ENCODE data around the gene CDIP1. TPM values are rescaled to one million over a fixed set of nuclear protein-coding genes. Genes with fewer than 3 reads are reported as not detected.

Gene CDIP1
- total and polyA plus RNA-seq, 9 of the 15 experiments (the other 6 are each of a cell fraction or from before 2014, with no cell fraction given): 0.29 TPM; not detected in 8

DNA sequence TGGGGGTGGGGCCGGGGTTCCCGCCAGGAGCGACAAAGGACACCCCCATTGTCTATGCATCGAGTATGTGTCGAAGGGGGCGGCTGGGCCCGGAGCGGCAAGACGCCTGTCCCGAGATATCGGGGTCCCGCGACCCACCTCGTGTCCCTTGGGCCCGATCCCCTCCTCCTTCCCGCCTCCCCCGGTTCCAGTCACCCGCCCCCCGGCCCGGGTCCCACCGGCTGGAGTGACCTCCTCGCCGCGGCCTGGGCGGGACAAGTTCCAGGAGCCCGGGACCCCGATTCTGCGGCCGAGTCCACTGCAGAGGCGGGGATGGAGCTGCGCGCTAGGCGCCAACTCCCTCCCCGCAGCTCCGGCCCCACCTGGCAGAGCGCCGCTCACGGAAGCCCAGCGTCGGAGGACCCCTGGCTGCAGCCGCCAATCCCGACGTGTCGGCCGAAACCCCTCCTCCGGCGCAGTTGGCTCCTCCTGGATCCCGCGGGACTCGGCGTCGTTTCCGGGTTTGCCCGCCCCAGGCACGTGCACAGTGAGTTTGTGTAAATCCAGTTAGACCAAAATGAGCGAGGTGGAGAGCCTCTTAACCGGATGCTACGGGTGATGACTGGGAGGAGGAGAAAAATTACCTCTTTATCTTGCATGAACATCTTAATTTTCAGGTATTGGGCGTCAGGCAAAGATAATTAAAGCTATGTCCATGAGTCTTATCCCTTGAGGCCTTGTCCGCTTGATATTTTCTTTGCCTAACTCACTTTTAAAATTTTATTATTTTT, 64.2 kb downstream of the CDIP1 start, which contains the start of gene NMRAL1 (continued):
- TF ChIP-seq, protein P1, sequence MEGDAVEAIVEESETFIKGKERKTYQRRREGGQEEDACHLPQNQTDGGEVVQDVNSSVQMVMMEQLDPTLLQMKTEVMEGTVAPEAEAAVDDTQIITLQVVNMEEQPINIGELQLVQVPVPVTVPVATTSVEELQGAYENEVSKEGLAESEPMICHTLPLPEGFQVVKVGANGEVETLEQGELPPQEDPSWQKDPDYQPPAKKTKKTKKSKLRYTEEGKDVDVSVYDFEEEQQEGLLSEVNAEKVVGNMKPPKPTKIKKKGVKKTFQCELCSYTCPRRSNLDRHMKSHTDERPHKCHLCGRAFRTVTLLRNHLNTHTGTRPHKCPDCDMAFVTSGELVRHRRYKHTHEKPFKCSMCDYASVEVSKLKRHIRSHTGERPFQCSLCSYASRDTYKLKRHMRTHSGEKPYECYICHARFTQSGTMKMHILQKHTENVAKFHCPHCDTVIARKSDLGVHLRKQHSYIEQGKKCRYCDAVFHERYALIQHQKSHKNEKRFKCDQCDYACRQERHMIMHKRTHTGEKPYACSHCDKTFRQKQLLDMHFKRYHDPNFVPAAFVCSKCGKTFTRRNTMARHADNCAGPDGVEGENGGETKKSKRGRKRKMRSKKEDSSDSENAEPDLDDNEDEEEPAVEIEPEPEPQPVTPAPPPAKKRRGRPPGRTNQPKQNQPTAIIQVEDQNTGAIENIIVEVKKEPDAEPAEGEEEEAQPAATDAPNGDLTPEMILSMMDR (IDR thresholded peaks at IDR 0.05 in 2 of 3, conservative IDR thresholded peaks at IDR 0.05 in 1 of 3; ENCODE audit: insufficient read depth in 2 of 3, low read depth in 1 of 3, low read length in 3 of 3): peak in 2 of 3 experiments; percentile 14 to 30; a peak in 3 of 6 replicates
- TF ChIP-seq POLR2AphosphoS5 (IDR thresholded peaks at IDR 0.05; ENCODE audit: control insufficient read depth, insufficient read depth, low read depth, low read length) (peak; percentile 81), FOXK1 (CRISPR knock-in tag; IDR thresholded peaks at IDR 0.05; ENCODE audit: borderline replicate concordance) (peak; percentile 47; the same call in 1 of the 2 replicates), NR1H2 (CRISPR knock-in tag; IDR thresholded peaks at IDR 0.05) (no peak), TEAD1 (CRISPR knock-in tag; IDR thresholded peaks at IDR 0.05) (0 out of 4 replicates have a peak, but pooled peaks of 1 of the 2 experiments have one; percentile 15), HDAC3 (IDR thresholded peaks at IDR 0.05; ENCODE audit: borderline replicate concordance, partially characterized antibody) (peak; percentile 36), MXI1 (IDR thresholded peaks at IDR 0.05; ENCODE audit: low read depth, low read length) (peak; percentile 89), ZNF232 (CRISPR knock-in tag; IDR thresholded peaks at IDR 0.05) (peak; percentile 29; the same call in 1 of the 2 replicates), CHD2 (IDR thresholded peaks at IDR 0.05; ENCODE audit: low read depth, low read length) (peak; percentile 98), PML (IDR thresholded peaks at IDR 0.05; ENCODE audit: low read length) (peak; percentile 54; the same call in 1 of the 2 replicates), ZZZ3 (IDR thresholded peaks at IDR 0.05) (peak; percentile 77; the same call in 1 of the 2 replicates)
- TF ChIP-seq, protein P2, sequence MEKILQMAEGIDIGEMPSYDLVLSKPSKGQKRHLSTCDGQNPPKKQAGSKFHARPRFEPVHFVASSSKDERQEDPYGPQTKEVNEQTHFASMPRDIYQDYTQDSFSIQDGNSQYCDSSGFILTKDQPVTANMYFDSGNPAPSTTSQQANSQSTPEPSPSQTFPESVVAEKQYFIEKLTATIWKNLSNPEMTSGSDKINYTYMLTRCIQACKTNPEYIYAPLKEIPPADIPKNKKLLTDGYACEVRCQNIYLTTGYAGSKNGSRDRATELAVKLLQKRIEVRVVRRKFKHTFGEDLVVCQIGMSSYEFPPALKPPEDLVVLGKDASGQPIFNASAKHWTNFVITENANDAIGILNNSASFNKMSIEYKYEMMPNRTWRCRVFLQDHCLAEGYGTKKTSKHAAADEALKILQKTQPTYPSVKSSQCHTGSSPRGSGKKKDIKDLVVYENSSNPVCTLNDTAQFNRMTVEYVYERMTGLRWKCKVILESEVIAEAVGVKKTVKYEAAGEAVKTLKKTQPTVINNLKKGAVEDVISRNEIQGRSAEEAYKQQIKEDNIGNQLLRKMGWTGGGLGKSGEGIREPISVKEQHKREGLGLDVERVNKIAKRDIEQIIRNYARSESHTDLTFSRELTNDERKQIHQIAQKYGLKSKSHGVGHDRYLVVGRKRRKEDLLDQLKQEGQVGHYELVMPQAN (IDR thresholded peaks at IDR 0.05; ENCODE audit: borderline replicate concordance): peak; percentile 44; the same call in 1 of the 2 replicates
- TF ChIP-seq, protein P3, sequence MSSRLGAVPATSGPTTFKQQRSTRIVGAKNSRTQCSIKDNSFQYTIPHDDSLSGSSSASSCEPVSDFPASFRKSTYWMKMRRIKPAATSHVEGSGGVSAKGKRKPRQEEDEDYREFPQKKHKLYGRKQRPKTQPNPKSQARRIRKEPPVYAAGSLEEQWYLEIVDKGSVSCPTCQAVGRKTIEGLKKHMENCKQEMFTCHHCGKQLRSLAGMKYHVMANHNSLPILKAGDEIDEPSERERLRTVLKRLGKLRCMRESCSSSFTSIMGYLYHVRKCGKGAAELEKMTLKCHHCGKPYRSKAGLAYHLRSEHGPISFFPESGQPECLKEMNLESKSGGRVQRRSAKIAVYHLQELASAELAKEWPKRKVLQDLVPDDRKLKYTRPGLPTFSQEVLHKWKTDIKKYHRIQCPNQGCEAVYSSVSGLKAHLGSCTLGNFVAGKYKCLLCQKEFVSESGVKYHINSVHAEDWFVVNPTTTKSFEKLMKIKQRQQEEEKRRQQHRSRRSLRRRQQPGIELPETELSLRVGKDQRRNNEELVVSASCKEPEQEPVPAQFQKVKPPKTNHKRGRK (tag; IDR thresholded peaks at IDR 0.05): no peak
- TF ChIP-seq, protein P4, sequence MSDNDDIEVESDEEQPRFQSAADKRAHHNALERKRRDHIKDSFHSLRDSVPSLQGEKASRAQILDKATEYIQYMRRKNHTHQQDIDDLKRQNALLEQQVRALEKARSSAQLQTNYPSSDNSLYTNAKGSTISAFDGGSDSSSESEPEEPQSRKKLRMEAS (CRISPR knock-in tag; IDR thresholded peaks at IDR 0.05): peak; percentile 88
- TF ChIP-seq, protein P5, sequence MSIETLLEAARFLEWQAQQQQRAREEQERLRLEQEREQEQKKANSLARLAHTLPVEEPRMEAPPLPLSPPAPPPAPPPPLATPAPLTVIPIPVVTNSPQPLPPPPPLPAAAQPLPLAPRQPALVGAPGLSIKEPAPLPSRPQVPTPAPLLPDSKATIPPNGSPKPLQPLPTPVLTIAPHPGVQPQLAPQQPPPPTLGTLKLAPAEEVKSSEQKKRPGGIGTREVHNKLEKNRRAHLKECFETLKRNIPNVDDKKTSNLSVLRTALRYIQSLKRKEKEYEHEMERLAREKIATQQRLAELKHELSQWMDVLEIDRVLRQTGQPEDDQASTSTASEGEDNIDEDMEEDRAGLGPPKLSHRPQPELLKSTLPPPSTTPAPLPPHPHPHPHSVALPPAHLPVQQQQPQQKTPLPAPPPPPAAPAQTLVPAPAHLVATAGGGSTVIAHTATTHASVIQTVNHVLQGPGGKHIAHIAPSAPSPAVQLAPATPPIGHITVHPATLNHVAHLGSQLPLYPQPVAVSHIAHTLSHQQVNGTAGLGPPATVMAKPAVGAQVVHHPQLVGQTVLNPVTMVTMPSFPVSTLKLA (conservative IDR thresholded peaks at IDR 0.05): peak; percentile 97 to 98
- TF ChIP-seq, protein P6, sequence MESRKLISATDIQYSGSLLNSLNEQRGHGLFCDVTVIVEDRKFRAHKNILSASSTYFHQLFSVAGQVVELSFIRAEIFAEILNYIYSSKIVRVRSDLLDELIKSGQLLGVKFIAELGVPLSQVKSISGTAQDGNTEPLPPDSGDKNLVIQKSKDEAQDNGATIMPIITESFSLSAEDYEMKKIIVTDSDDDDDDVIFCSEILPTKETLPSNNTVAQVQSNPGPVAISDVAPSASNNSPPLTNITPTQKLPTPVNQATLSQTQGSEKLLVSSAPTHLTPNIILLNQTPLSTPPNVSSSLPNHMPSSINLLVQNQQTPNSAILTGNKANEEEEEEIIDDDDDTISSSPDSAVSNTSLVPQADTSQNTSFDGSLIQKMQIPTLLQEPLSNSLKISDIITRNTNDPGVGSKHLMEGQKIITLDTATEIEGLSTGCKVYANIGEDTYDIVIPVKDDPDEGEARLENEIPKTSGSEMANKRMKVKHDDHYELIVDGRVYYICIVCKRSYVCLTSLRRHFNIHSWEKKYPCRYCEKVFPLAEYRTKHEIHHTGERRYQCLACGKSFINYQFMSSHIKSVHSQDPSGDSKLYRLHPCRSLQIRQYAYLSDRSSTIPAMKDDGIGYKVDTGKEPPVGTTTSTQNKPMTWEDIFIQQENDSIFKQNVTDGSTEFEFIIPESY (CRISPR knock-in tag; IDR thresholded peaks at IDR 0.05): peak; percentile 55
